KOPT-K1 (cell line): ENCODE measurements around the gene NUF2.
"Not testable (repeated sequence)": the region's sequence is repeated elsewhere in the genome, so short reads cannot be mapped to it uniquely, and the experiment has no call there.

Experiments
- H3K27ac ChIP-seq: fragments of 200-600 bp; sonication (generic); 2 replicates; pipeline ENCODE4 v1.5.1; 2016; ENCODE audit warnings: antibody characterized with exemption, mild to moderate bottlenecking, low read depth, low read length; ENCODE audit not compliant: poor library complexity, severe bottlenecking
- H3K36me3 ChIP-seq: fragments of 200-600 bp; sonication (generic); 2 replicates; pipeline ENCODE4 v1.5.1; 2017; ENCODE audit warnings: antibody characterized with exemption, mild to moderate bottlenecking, low read length, moderate library complexity; ENCODE audit not compliant: insufficient read depth
- H3K9me3 ChIP-seq: fragments of 200-600 bp; sonication (generic); 2 replicates; pipeline ENCODE4 v1.5.1; 2017; ENCODE audit warnings: antibody characterized with exemption, low read length, mild to moderate bottlenecking; ENCODE audit not compliant: insufficient read depth, poor library complexity, severe bottlenecking

NUF2 gene

DNA sequence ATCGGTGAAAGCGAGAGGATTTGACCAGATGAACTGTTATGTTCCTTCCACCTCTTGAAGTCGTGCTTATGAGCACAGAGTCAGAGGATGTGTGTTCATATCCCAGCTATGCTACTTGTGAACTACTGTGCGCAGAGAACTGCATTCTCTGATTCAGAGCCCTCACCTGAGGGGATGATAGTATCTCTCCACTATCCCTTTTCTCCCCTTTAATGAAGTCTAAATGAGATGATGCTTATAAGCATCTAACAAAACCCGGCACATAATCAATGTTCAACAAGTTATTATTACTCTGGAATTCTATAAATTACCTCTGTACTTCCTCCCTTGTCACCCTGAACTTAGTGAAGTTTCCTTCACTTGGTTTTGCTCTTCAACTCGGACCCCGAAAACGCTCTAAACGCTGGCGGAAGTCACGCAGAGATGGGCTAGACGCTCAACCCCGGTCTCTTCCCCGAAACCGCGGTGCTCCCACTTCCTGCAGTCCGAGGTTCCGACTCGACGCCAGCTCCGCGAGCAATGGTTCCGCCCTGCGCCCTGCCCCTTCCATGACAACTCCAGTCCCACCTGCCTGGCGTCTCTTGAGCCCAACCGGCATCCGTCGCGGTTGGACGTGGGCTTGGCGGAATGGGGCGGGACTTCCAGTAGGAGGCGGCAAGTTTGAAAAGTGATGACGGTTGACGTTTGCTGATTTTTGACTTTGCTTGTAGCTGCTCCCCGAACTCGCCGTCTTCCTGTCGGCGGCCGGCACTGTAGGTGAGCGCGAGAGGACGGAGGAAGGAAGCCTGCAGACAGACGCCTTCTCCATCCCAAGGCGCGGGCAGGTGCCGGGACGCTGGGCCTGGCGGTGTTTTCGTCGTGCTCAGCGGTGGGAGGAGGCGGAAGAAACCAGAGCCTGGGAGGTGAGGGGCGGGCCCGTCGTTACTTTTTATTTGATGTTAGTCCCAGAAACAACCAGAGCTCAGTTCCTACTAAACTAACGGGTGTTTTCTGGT, at the start of gene NUF2:
TSS of gene NUF2 (plus strand) at position 644 of the 995 bp plus-strand sequence. CDS start 4,098 bp downstream, outside the sequence.
- H3K9me3 ChIP-seq: no peaks in the 10 kb centered on the region
- H3K36me3 ChIP-seq: peaks cover 55% of the 10 kb centered on the region
- H3K27ac ChIP-seq: peak within 1 kb of the TSS; percentile 91

DNA sequence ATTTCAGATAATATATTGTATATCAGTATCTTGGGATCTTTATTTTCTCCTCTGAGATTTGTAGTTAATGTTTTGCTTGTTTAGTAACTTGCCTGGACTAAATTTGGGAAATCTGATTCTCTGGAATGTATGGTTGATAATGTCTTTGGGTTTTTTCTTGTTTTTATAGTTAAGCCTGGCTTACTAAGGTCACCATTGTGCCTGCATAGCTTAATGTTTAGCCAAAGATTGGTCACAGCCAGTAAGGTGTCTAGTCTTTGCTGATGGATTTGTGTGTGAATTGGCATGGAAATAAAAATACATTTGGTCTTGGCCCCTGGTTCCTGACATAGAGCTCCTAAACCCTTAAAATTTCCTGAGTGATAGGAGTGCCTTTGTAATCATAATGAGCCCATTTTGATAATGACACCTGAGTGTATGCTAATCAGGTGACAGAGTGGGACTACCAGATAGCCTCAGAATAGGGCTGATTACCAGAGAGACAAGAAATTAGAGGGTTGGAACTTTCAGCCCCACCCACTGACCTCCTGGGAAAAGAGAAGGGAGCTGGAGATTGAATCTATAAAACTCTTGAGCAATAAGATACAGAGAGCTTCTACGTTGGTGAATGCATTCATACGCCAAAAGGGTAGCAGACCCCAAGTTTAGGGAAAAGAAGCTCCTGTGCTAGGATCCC, 47.9 kb upstream of the NUF2 start:
- Histone ChIP-seq H3K9me3 (peaks cover 17% of the 10 kb centered on the region), H3K27ac (no peak overlapping the region), H3K36me3 (no peaks in the 10 kb centered on the region)

DNA sequence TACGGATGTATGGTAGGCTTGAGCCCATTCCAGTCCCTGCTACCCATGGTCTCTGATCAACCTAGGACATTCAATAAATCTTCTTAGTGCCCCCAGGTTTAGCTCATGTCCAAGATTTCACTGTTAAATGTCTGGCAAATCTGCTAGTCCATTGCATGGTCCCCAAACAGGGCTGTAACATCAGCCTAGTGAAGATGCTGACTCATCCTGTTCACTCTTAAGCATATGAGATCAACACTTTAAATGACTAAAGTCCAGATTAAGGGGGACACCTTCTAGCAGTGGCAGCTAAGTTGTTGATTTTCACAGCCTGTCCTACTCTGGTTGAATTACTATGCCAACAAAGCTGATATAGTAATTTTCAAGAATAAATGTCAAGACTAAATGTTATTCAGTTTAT, 46.5 kb upstream of the NUF2 start:
- Histone ChIP-seq H3K27ac (no peak overlapping the region), H3K36me3 (no peaks in the 10 kb centered on the region), H3K9me3 (peaks cover 18% of the 10 kb centered on the region)

DNA sequence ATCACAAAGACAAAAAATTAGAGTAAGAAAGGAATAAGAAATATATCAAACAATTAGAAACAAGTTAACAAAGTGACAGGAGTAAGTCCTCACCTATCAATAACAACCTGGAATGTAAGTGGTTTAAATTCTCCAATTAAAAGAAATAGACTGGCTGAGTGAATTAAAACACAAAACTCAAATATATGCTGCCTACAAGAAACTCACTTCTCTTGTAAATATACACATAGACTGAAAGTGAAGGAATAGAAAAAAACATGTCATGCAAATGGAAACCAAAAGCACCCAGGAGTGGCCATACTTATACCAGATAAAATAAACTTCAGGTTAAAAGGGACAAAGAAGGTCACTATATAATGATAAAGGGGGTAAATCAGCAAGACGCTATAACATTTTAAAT, 43.2 kb upstream of the NUF2 start:
- Histone ChIP-seq H3K27ac (no peak overlapping the region), H3K36me3 (no peaks in the 10 kb centered on the region), H3K9me3 (peaks cover 18% of the 10 kb centered on the region)

- H3K27ac ChIP-seq, H3K36me3 ChIP-seq: not testable (repeated sequence)
Observed at GRCh38 chr1:163284867-163285266, 36.9 kb upstream of the NUF2 start.

GRCh38 chr1:163290025-163290640, 31.6 kb upstream of the NUF2 start:
- Histone ChIP-seq H3K27ac (no peak overlapping the region), H3K9me3 (no peaks in the 10 kb centered on the region), H3K36me3 (no peaks in the 10 kb centered on the region)

More at GRCh38 chr1:163284867-163285266, 36.9 kb upstream of the NUF2 start:
- not testable (repeated sequence) for H3K9me3 ChIP-seq

DNA sequence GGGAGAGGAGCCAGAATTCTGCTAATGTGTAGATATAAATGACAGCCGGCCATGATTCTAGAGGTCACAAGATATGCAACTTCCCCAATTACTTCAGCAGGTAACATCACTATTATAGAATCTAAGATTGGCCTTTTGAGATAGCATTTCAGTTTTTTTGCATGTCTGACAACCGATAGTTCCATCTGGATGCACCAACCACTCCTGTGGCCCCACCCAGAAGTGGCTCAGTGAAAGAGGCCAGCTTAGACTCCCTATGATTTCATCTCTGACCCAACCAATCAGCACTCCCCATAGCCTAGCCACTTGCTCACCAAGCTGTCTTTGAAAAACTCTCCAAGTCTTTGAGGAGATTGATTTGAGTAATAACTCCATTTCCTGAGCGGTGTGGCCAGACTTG, 30.3 kb upstream of the NUF2 start:
- no peaks in the 10 kb centered on the region for H3K36me3 ChIP-seq
- H3K9me3 ChIP-seq: no peaks in the 10 kb centered on the region
- no peak overlapping the region for H3K27ac ChIP-seq

DNA sequence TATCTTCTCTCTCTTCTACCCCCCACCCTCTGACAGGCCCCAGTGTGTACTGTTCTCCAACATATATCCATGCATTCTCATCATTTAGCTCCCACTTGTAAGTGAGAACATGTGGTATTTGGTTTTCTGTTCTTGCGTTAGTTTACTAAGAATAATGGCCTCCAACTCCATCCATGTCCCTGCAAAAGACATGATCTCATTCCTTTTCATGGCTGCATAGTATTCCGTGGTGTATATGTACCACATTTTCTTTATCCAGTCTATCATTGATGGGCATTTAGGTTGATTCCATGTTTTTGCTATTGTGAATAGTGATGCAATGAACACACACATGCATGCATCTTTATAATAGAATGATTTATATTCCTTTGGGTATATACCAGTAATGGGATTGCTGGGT, 29.6 kb upstream of the NUF2 start:
- not testable (repeated sequence) for H3K36me3 ChIP-seq, H3K9me3 ChIP-seq, H3K27ac ChIP-seq

- not testable (repeated sequence) for H3K27ac ChIP-seq, H3K9me3 ChIP-seq, H3K36me3 ChIP-seq
Observed at GRCh38 chr1:163293497-163293896, 28.3 kb upstream of the NUF2 start.

DNA sequence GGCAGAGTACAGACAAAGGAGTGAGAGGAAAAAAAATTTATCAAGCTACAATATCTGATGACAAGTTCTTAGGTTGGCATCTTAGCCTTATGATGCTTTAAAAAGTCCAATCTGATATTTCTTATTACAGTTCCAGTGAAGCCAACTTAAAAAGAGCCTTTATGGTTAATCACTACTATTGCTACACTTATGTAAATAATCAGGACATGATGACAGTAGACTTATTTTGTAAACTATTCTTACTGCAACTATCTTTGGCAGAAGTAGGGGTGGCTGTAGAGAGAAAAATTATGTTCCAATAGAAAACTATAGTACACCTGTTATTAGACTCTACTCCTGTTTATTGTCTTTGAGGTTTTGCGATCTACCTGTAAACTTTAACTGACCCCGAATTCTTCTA, 25.8 kb upstream of the NUF2 start:
- Histone ChIP-seq H3K27ac (no peak overlapping the region), H3K9me3 (no peaks in the 10 kb centered on the region), H3K36me3 (peaks cover 11% of the 10 kb centered on the region; the same call in 1 of the 2 replicates)

DNA sequence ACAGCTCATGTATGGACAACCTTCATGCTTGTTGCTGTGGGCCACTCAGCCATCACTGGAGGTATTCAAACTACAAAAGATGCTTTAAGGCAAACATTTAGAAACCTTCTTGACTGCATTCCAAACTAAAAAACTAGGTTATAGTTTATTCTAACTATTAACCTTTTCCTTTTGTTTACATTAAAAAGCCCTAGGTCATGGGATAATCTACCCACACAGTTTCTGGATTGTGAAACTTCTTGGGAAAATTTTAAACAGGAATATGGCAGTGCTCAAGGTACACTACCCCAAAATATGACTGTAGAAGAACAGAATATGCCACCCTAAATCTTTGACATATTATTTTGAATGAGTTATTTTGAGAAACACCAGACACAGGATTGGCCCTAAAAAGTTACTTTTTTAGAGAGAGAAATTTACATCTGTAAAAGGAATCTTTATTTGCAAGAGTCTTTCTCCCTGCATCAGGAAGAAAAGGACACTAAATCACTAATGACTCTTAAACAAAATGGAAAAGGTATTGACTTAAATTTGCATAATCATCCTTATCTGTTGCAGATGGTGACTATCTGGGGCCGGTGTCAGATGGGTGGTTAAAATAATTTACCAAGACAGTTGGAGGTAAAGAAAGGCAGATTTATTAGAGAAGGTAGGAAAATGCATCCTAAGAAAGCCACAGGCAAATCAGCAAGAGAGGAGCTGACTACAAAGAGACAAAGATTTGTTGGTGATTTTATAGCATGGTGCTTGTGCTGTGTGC, 25.1 kb upstream of the NUF2 start:
- Histone ChIP-seq H3K36me3 (peaks cover 11% of the 10 kb centered on the region; the same call in 1 of the 2 replicates), H3K9me3 (no peaks in the 10 kb centered on the region), H3K27ac (no peak overlapping the region)

DNA sequence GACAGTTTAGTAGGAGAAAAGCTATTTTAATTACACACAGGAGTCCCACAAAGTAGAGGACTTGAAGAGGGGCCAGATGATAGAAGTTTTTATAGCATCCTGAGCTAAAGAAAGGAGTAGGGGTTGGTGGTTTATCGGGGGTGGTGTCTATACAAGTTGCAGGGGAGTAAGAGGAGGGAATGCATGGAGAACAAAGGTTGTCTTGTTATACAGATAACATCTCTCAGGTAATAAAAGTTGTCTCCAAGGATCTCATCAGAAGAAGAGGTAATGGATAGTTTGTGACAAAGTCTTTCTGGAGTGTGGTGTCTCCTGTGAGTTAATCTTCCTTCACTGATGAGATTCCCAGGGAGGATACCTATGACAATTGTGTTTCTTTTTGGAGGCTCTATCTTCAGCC, 23.4 kb upstream of the NUF2 start:
- H3K27ac ChIP-seq: no peak overlapping the region

DNA sequence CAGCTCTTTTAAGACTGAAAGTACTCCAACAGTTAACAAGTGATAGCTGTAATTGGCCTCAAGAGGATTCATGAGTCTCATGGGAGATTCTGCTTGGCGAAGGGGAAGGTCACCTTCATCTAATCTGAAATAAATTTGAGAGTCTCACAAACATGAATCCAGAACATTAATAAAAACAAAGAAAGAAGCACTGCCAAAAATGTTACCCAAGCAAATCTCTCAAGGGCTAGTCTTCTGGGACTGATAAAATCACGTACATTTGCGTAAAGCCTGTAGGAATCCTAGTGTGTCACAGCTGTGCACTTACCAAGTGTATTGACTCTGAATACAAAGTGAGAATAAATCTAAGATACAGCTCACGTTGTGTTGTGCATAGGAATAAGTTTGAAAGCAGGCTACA, 21.2 kb upstream of the NUF2 start:
- Histone ChIP-seq H3K27ac (no peak overlapping the region), H3K36me3 (peaks cover 16% of the 10 kb centered on the region; the same call in 1 of the 2 replicates), H3K9me3 (no peaks in the 10 kb centered on the region)

More for the DNA sequence above, 23.4 kb upstream of the NUF2 start:
- Histone ChIP-seq H3K9me3 (no peaks in the 10 kb centered on the region), H3K36me3 (peaks cover 11% of the 10 kb centered on the region; the same call in 1 of the 2 replicates)

DNA sequence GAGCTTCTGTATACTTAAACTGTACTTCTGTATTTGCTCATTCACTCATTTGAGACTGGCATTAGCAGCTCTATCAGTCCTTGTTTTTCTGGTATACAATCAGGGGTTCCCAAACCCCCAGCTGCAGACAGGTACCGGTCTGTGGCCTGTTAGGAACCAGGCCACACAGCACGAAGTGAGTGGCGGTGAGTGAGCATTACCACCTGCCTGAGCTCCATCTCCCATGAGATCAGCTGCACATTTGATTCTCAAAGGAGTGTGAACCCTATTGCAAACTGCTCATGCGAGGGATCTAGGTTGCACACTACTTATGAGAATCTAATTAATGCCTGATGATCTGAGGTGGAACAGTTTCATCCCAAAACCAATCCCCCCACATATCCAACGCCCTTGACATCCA, 18.2 kb upstream of the NUF2 start:
- no peak overlapping the region for H3K27ac ChIP-seq
- no peaks in the 10 kb centered on the region for H3K9me3 ChIP-seq
- peaks cover 16% of the 10 kb centered on the region; the same call in 1 of the 2 replicates for H3K36me3 ChIP-seq
